IMR-90 (cell line): ENCODE data around the gene PODNL1. TPM values are rescaled to one million over a fixed set of nuclear protein-coding genes. Genes with fewer than 3 reads are reported as not detected.

Experiments
- ATAC-seq: fragments of 200-7000 bp; cut with Tn5 transposase; 2 replicates; pipeline ENCODE4 v1.9.1; 2020; ENCODE audit warnings: low read depth, mild to moderate bottlenecking, moderate library complexity
- BruUV-seq: library from RNA; stranded (reverse); fragments of 400-500 nt; replicated peaks from 2 replicates; lab custom pipeline; 2021; lab: Mats Ljungman, UMichigan
- CTCF ChIA-PET: fragments of 300-600 bp; formaldehyde crosslinking; extraction: SDS; loops from one replicate; lab custom pipeline; 2021; ENCODE audit warnings: antibody characterized with exemption; lab: Yijun Ruan, JAX
- POLR2A ChIA-PET: fragments of 300-600 bp; sonication (Branson Sonifier 250); formaldehyde crosslinking; loops from one replicate; lab custom pipeline; 2022; ENCODE audit warnings: antibody characterized with exemption; ENCODE audit not compliant: unreplicated experiment; lab: Charles Lee
- DNase-seq: peaks from one replicate; pipeline ENCODE4 v3.0.0; 2013
- H2AFZ ChIP-seq: replicated peaks from 2 replicates; pipeline ENCODE3; 2013; ENCODE audit warnings: low read length, mild to moderate bottlenecking; ENCODE audit not compliant: poor library complexity
- H2AK5ac ChIP-seq: 2 replicates; pipeline ENCODE4 v1.6.1; 2013; ENCODE audit warnings: low read depth, low read length, inconsistent platforms
- H2AK9ac ChIP-seq: replicated peaks from 2 replicates; pipeline ENCODE3; 2013; ENCODE audit warnings: mild to moderate bottlenecking, low read depth, low read length, moderate library complexity; ENCODE audit not compliant: poor library complexity
- H2BK120ac ChIP-seq: 2 replicates; pipeline ENCODE4 v1.6.1; 2013; ENCODE audit warnings: low read depth, low read length, inconsistent platforms
- H2BK15ac ChIP-seq: 3 replicates; pipeline ENCODE4 v1.6.1; 2013; ENCODE audit warnings: low read depth, low read length, inconsistent platforms
- H2BK20ac ChIP-seq: 2 replicates; pipeline ENCODE4 v1.6.1; 2013; ENCODE audit warnings: low read depth, mild to moderate bottlenecking, inconsistent platforms, low read length, moderate library complexity
- H2BK5ac ChIP-seq: 2 replicates; pipeline ENCODE4 v1.6.1; 2013; ENCODE audit warnings: mild to moderate bottlenecking, low read depth, low read length, inconsistent platforms; ENCODE audit not compliant: poor library complexity, severe bottlenecking
- H3K14ac ChIP-seq: replicated peaks from 2 replicates; pipeline ENCODE4 v1.6.1; 2013; ENCODE audit warnings: low read depth, low read length, inconsistent platforms
- H3K18ac ChIP-seq: 2 replicates; pipeline ENCODE4 v1.6.1; 2013; ENCODE audit warnings: low read depth, low read length, control low read depth
- H3K23ac ChIP-seq: 2 replicates; pipeline ENCODE4 v1.6.1; 2013; ENCODE audit warnings: low read depth, low read length, inconsistent platforms
- H3K27ac ChIP-seq: 2 replicates; pipeline ENCODE4 v1.5.1; 2013; ENCODE audit warnings: mild to moderate bottlenecking, control low read depth, low read length; ENCODE audit not compliant: insufficient read depth
- H3K27me3 ChIP-seq: 2 replicates; pipeline ENCODE4 v1.6.1; 2013; ENCODE audit warnings: low read length; ENCODE audit not compliant: control insufficient read depth, insufficient read depth
- H3K36me3 ChIP-seq: 2 replicates; pipeline ENCODE4 v1.6.1; 2013; ENCODE audit warnings: low read length, mixed read lengths; ENCODE audit not compliant: control insufficient read depth, insufficient read depth
- H3K4ac ChIP-seq: 2 replicates; pipeline ENCODE4 v1.6.1; 2013; ENCODE audit warnings: low read depth, low read length, inconsistent platforms
- H3K4me1 ChIP-seq: 2 replicates; pipeline ENCODE4 v1.6.1; 2013; ENCODE audit warnings: low read length, mixed read lengths; ENCODE audit not compliant: control insufficient read depth, insufficient read depth
- H3K4me2 ChIP-seq: 2 replicates; pipeline ENCODE4 v1.6.1; 2013; ENCODE audit warnings: low read depth, mild to moderate bottlenecking, control low read depth, low read length, moderate library complexity
- H3K4me3 ChIP-seq: 2 replicates; pipeline ENCODE4 v1.5.1; 2013; ENCODE audit warnings: low read depth, mild to moderate bottlenecking, control low read depth, low read length, moderate library complexity; ENCODE audit not compliant: insufficient read depth
- H3K56ac ChIP-seq: 2 replicates; pipeline ENCODE4 v1.6.1; 2013; ENCODE audit warnings: low read length, inconsistent platforms; ENCODE audit not compliant: insufficient read depth; ENCODE audit errors: extremely low read depth
- H3K79me1 ChIP-seq, 2 experiments: 2 replicates each; pipeline ENCODE4 v1.6.1; 2013; ENCODE audit warnings: low read length in 2 of 2, inconsistent platforms in 1 of 2, low read depth in 1 of 2
- H3K9ac ChIP-seq: 2 replicates; pipeline ENCODE4 v1.6.1; 2013; ENCODE audit warnings: low read depth, low read length, control low read depth
- H3K9me1 ChIP-seq: 2 replicates; pipeline ENCODE4 v1.6.1; 2013; ENCODE audit warnings: low read length, inconsistent platforms; ENCODE audit not compliant: insufficient read depth
- H3K9me3 ChIP-seq: 2 replicates; pipeline ENCODE4 v1.6.1; 2013; ENCODE audit warnings: low read length; ENCODE audit not compliant: control insufficient read depth, insufficient read depth
- H4K20me1 ChIP-seq: 2 replicates; pipeline ENCODE4 v1.6.1; 2013; ENCODE audit warnings: low read length, inconsistent platforms; ENCODE audit not compliant: insufficient read depth
- H4K5ac ChIP-seq: 2 replicates; pipeline ENCODE4 v1.6.1; 2013; ENCODE audit warnings: mild to moderate bottlenecking, low read depth, low read length, control low read depth
- H4K8ac ChIP-seq, 2 experiments: 2 replicates each; pipeline ENCODE4 v1.6.1; 2013; ENCODE audit warnings: low read depth in 2 of 2, low read length in 2 of 2, control low read depth in 1 of 2, inconsistent platforms in 1 of 2
- H4K91ac ChIP-seq: 2 replicates; pipeline ENCODE4 v1.6.1; 2013; ENCODE audit warnings: low read depth, low read length, inconsistent platforms; ENCODE audit not compliant: insufficient read depth
- BHLHE40 ChIP-seq: fragments of 150-350 bp; IDR thresholded peaks from 2 replicates; pipeline ENCODE4 v1.6.1; 2016; ENCODE audit warnings: mild to moderate bottlenecking, low read depth, low read length
- CHD1 ChIP-seq: IDR thresholded peaks from 2 replicates; pipeline ENCODE4 v1.6.1; 2012; ENCODE audit warnings: low read depth, low read length, improper control_type of control experiment
- MAZ ChIP-seq: IDR thresholded peaks from 2 replicates; pipeline ENCODE4 v1.6.1; 2012; ENCODE audit warnings: low read depth, mild to moderate bottlenecking, low read length, improper control_type of control experiment, moderate library complexity, borderline replicate concordance
- RCOR1 ChIP-seq: IDR thresholded peaks from 2 replicates; pipeline ENCODE4 v1.6.1; 2012; ENCODE audit warnings: mild to moderate bottlenecking, low read length, improper control_type of control experiment; ENCODE audit not compliant: insufficient replicate concordance
- WGBS, 2 experiments: methylation state at CpG; one replicate each; pipeline versions ENCODE4 v1.1.5 to v1.1.7; 2013; ENCODE audit warnings: missing lambda C conversion rate in 2 of 2; ENCODE audit not compliant: insufficient read length in 1 of 2; ENCODE audit errors: extremely low coverage in 2 of 2; 5-methylcytosine and 5-hydroxymethylcytosine counted together
- dilution Hi-C: fragments of 300-500 bp; cut with HindIII; formaldehyde crosslinking; loops from one replicate; pipeline ENCODE4 v1.14.3; 2018; ENCODE audit warnings: low sequenced_read_pairs; ENCODE audit not compliant: unreplicated experiment
- in situ Hi-C: fragments of 300-500 bp; cut with MboI; formaldehyde crosslinking; loops from 3 replicates; pipeline ENCODE4 v1.14.3; 2019; ENCODE audit warnings: low sequenced_read_pairs, inconsistent platforms, mixed read lengths
- intact Hi-C: fragments of 100-400 bp; cut with micrococcal nuclease; formaldehyde crosslinking; loops from 2 replicates; pipeline ENCODE4 v1.10.0; 2022
- polyA plus RNA-seq, 3 experiments: library from polyadenylated mRNA; depleted of rRNA; stranded (reverse); fragments of >200 nt; gene quantifications; 2 replicates each; pipeline ENCODE4 v1.2.3, GENCODE V29; 2012; ENCODE audit warnings: low replicate concordance in 1 of 3
- total RNA-seq: library from RNA; depleted of rRNA; stranded (reverse); fragments of >200 nt; gene quantifications from 2 replicates; pipeline ENCODE4 v1.2.3, GENCODE V29; 2012; rRNA removed

Gene PODNL1
- total and polyA plus RNA-seq, 2 of the 4 experiments (the other 2 are of a cell fraction) = under 0.01 to 2.4 TPM

DNA sequence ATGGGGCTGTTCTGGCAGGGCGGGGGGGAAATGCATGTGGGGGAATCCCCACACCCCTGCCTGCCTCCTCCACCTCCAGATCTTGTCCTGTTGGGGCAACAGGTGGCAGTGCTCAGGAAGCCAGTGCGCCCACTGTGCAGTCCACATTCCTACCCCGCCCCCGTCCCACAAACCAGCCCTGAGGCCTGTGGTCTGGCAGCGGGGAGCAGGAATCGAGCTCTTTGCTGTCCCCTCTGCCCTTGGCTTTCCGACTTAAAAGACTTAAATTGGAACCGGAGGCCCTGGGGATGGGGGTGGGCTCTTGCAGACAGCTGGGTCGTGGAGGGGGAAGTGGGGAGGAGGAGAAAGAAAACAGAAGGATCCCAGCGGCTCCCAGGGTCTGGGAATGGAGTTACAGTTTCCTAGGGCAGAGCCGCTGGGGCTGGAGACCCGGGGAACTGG, 56.9 kb downstream of the PODNL1 start:
- peak overlapping the region; percentile 84 for H2AFZ ChIP-seq
- H2AK9ac ChIP-seq = peak overlapping the region; percentile 52
- no peak overlapping the region for H3K27ac ChIP-seq
- 0 out of 3 replicates have a peak overlapping the region, but pooled peaks have one; percentile 61 for H2BK15ac ChIP-seq
- no peaks in the 10 kb centered on the region for H3K79me1 ChIP-seq
- no peaks in the 10 kb centered on the region for H4K20me1 ChIP-seq
- ChIA-PET CTCF (interaction anchor here (1.2 kb wide), 1 partner anchor 57 kb away, joined by 3 read pairs; the partner anchor contains the start of gene PODNL1), POLR2A (no interaction called here)
- TF ChIP-seq CHD1 (no peak), BHLHE40 (no peak), MAZ (no peak), RCOR1 (no peak)
- peaks cover 2% of the 10 kb centered on the region; the same call in 1 of the 2 replicates for H3K27me3 ChIP-seq
- H2AK5ac ChIP-seq = peak overlapping the region; percentile 88; the same call in 1 of the 2 replicates
- no peak overlapping the region for H3K56ac ChIP-seq
- H2BK20ac ChIP-seq = 0 out of 2 replicates have a peak overlapping the region, but pooled peaks have one; percentile 14
- peaks cover 9% of the 10 kb centered on the region; the same call in 1 of the 2 replicates for H3K9me1 ChIP-seq
- H3K23ac ChIP-seq = no peak overlapping the region
- H4K8ac ChIP-seq = peak overlapping the region; percentile 61 to 93; a peak in 3 of 4 replicates
- no peak overlapping the region for H3K4me2 ChIP-seq
- H3K18ac ChIP-seq = peak overlapping the region; percentile 38
- no TSS peak for BruUV-seq
- H3K4me3 ChIP-seq = no peak overlapping the region
- intact Hi-C loops = loop anchor here (2.0 to 10.0 kb wide), 4 partner anchors 72 to 604 kb away; partner anchors contain the start of genes ASF1B and DCAF15
- no peak overlapping the region for H3K9ac ChIP-seq
- dilution Hi-C loops = no loop called here
- DNase-seq = peak; percentile 27
- H3K9me3 ChIP-seq = no peaks in the 10 kb centered on the region
- H4K5ac ChIP-seq = peak overlapping the region; percentile 90
- H2BK5ac ChIP-seq = no peak overlapping the region
- peaks cover 19% of the 10 kb centered on the region for H3K4me1 ChIP-seq
- H2BK120ac ChIP-seq = 0 out of 2 replicates have a peak overlapping the region, but pooled peaks have one; percentile 9
- no peak for ATAC-seq
- H3K36me3 ChIP-seq = no peaks in the 10 kb centered on the region
- peak overlapping the region; percentile 80; the same call in 1 of the 2 replicates for H3K4ac ChIP-seq
- 0 out of 2 replicates have a peak overlapping the region, but pooled peaks have one; percentile 33 for H3K14ac ChIP-seq
- 13% methylated on average over 4 of the region's 12 CpGs; no CpG with 5 or more reads in 1 of the 2 experiments for whole genome bisulfite sequencing, 2 experiments
- in situ Hi-C loops = loop anchor here (5.0 to 25.0 kb wide), 3 partner anchors 191 to 594 kb away; partner anchors contain the start of genes MISP3 and PTGER1
- peak overlapping the region; percentile 76; the same call in 1 of the 2 replicates for H4K91ac ChIP-seq

Other genes with a start within 250 kb of the PODNL1 start
- 26.7 and 28.9 TPM in 2 replicates for gene MRI1, start 173.9 kb downstream of the PODNL1 start, total RNA-seq
- 37.6 and 45.5 TPM in 2 replicates for gene MRI1, start 173.9 kb downstream of the PODNL1 start, polyA plus RNA-seq (2012; rRNA removed)
- 61.3 and 68.3 TPM in 2 replicates for gene C19orf53, start 164.0 kb downstream of the PODNL1 start, total RNA-seq
- gene C19orf53, start 164.0 kb downstream of the PODNL1 start, polyA plus RNA-seq (2012; rRNA removed) = 290 and 349 TPM in 2 replicates
- gene ZSWIM4, start 143.0 kb downstream of the PODNL1 start, total RNA-seq = 1.9 and 2.2 TPM in 2 replicates
- gene ZSWIM4, start 143.0 kb downstream of the PODNL1 start, polyA plus RNA-seq (2012; rRNA removed) = 6.2 and 7.6 TPM in 2 replicates
- not detected in 2 replicates for gene NANOS3, start 61.3 kb downstream of the PODNL1 start, total RNA-seq
- gene NANOS3, start 61.3 kb downstream of the PODNL1 start, polyA plus RNA-seq (2012; rRNA removed) = 0.63 and 0.85 TPM in 2 replicates
- gene BRME1, start 32.3 kb downstream of the PODNL1 start, total RNA-seq = 0.18 and 0.28 TPM in 2 replicates
- 0.38 and 0.56 TPM in 2 replicates for gene BRME1, start 32.3 kb downstream of the PODNL1 start, polyA plus RNA-seq (2012; rRNA removed)
- gene CC2D1A, start 32.2 kb downstream of the PODNL1 start, total RNA-seq = 3.9 and 4.1 TPM in 2 replicates
- gene CC2D1A, start 32.2 kb downstream of the PODNL1 start, polyA plus RNA-seq (2012; rRNA removed) = 12.4 and 14.7 TPM in 2 replicates
- gene DCAF15, start 14.1 kb upstream of the PODNL1 start, total RNA-seq = 6.8 and 7.5 TPM in 2 replicates
- gene DCAF15, start 14.1 kb upstream of the PODNL1 start, polyA plus RNA-seq (2012; rRNA removed) = 31.0 and 31.9 TPM in 2 replicates
- gene RFX1, start 67.9 kb upstream of the PODNL1 start, total RNA-seq = 0.36 and 0.83 TPM in 2 replicates
- 3.1 TPM in 2 replicates for gene RFX1, start 67.9 kb upstream of the PODNL1 start, polyA plus RNA-seq (2012; rRNA removed)
- gene RLN3, start 89.7 kb upstream of the PODNL1 start, total RNA-seq = not detected in 2 replicates
- gene RLN3, start 89.7 kb upstream of the PODNL1 start, polyA plus RNA-seq (2012; rRNA removed) = not detected in 2 replicates
- 2.8 and 2.9 TPM in 2 replicates for gene IL27RA, start 93.3 kb upstream of the PODNL1 start, total RNA-seq
- 4.7 and 5.1 TPM in 2 replicates for gene IL27RA, start 93.3 kb upstream of the PODNL1 start, polyA plus RNA-seq (2012; rRNA removed)
- under 0.01 and 0.18 TPM in 2 replicates for gene PALM3, start 123.7 kb upstream of the PODNL1 start, total RNA-seq
- 0.52 and 0.84 TPM in 2 replicates for gene PALM3, start 123.7 kb upstream of the PODNL1 start, polyA plus RNA-seq (2012; rRNA removed)
- gene MISP3, start 134.4 kb upstream of the PODNL1 start, total RNA-seq = under 0.01 TPM in 2 replicates
- 0.68 and 0.86 TPM in 2 replicates for gene MISP3, start 134.4 kb upstream of the PODNL1 start, polyA plus RNA-seq (2012; rRNA removed)
- not detected in 2 replicates for gene C19orf67, start 147.4 kb upstream of the PODNL1 start, total RNA-seq
- gene C19orf67, start 147.4 kb upstream of the PODNL1 start, polyA plus RNA-seq (2012; rRNA removed) = not detected in 2 replicates
- gene SAMD1, start 152.3 kb upstream of the PODNL1 start, total RNA-seq = 6.5 and 7.5 TPM in 2 replicates
- 14.1 and 16.3 TPM in 2 replicates for gene SAMD1, start 152.3 kb upstream of the PODNL1 start, polyA plus RNA-seq (2012; rRNA removed)
- 18.1 TPM in 2 replicates for gene PRKACA, start 179.3 kb upstream of the PODNL1 start, total RNA-seq
- gene PRKACA, start 179.3 kb upstream of the PODNL1 start, polyA plus RNA-seq (2012; rRNA removed) = 67.1 and 94.5 TPM in 2 replicates
- gene ASF1B, start 198.2 kb upstream of the PODNL1 start, total RNA-seq = 10.4 and 13.1 TPM in 2 replicates
- 11.3 and 12.1 TPM in 2 replicates for gene ASF1B, start 198.2 kb upstream of the PODNL1 start, polyA plus RNA-seq (2012; rRNA removed)